Omental fat pad (tissue), 4 donors: Measurements from ENCODE around the gene NOL8. TPM values are rescaled to one million over a fixed set of nuclear protein-coding genes. Genes with fewer than 3 reads are reported as not detected.
A peak's percentile ranks its signal among the peaks of the same experiment; 100 is the strongest.

Source experiments
- ATAC-seq: fragments of 150-250 bp; one replicate; pipeline ENCODE4 v1.9.1; 2016; ENCODE audit warnings: mild to moderate bottlenecking, moderate library complexity; ENCODE audit not compliant: low FRiP score
- DNase-seq: peaks from one replicate; pipeline ENCODE4 v3.0.0-alpha.2; 2019; ENCODE audit warnings: low spot score
- total RNA-seq, 4 donors: library from RNA; depleted of rRNA; stranded (reverse); fragments of >200 nt; gene quantifications; one replicate each; pipeline ENCODE4 v1.1.0, GENCODE V29; 2016
- TF ChIP-seq, protein P1 (sequence below), 3 donors: fragments of 450-650 bp; IDR thresholded peaks; one replicate each; pipeline ENCODE4 v1.5.1; 2016 to 2017; ENCODE audit warnings: antibody characterized with exemption in 3 of 3, mild to moderate bottlenecking in 3 of 3, moderate library complexity in 2 of 3

NOL8 gene
- 10 to 100 TPM; 25.2 to 49.1 (median 34.7) TPM for total RNA-seq

DNA sequence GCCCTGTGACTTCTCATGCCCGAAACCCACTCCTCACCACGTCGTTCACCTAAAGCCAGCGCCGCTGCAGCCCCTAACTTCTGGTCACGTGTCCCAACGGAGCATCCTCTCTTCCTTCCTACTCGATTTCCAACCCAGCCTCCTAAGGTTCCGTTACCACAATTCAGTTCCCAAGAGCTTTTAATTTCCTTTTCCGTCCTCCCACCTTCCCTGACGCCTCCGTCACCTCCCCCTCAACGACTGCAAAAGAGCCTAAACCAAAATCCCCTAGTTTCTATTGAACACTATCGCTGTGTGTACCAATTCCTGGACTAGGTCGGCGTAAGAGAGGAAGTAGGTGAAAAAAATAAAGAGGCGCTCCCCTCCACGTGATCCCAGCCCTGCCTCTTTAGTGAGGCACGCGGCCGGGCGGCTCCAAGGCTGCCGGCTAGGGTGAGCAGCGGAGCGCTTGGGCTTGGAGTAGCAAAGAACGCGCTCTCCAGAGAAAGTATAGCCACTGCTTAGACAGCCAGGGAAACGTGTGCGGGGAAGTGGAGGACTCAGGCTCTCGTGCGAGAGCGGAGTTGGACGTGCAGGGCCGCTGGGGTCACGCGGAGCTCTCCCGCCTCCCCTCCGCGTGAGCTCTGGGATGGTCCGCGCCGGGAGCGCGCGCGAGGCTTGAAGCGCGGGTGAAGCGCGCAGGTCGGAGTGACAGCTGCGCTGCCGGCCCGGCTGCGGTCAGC is at the start of gene NOL8, which contains the start of gene CENPP:
TSS of gene NOL8 (minus strand) at position 82 of the 722 bp plus-strand sequence. CDS start 1,189 bp downstream, outside the sequence.
TSS of gene CENPP (plus strand) at position 685 of the 722 bp plus-strand sequence.
- TF ChIP-seq, protein P1, sequence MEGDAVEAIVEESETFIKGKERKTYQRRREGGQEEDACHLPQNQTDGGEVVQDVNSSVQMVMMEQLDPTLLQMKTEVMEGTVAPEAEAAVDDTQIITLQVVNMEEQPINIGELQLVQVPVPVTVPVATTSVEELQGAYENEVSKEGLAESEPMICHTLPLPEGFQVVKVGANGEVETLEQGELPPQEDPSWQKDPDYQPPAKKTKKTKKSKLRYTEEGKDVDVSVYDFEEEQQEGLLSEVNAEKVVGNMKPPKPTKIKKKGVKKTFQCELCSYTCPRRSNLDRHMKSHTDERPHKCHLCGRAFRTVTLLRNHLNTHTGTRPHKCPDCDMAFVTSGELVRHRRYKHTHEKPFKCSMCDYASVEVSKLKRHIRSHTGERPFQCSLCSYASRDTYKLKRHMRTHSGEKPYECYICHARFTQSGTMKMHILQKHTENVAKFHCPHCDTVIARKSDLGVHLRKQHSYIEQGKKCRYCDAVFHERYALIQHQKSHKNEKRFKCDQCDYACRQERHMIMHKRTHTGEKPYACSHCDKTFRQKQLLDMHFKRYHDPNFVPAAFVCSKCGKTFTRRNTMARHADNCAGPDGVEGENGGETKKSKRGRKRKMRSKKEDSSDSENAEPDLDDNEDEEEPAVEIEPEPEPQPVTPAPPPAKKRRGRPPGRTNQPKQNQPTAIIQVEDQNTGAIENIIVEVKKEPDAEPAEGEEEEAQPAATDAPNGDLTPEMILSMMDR (IDR thresholded peaks at IDR 0.05) = no peak
- ATAC-seq (peak; percentile 97), DNase-seq (peak; percentile 54)

DNA sequence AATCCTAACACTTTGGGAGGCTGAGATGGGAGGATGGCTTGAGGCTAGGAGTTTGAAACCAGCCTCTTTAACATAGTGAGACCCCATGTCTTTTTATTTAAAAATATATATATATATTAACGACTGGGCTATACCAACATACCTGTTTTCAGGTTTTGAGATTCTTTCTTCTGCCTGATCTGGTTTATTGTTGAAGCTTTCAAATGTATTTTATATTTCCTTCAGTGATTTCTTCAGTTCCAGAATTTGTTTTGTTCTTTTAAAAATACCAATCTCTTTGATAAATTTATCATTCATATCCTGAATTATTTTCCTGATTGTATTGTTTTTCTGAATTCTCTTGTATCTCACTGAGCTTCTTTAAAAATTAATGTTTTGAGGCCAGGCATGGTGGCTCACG is 48.0 kb upstream of the NOL8 start:
- no peak for ATAC-seq
- TF ChIP-seq, protein P1 (IDR thresholded peaks at IDR 0.05) = no peak

DNA sequence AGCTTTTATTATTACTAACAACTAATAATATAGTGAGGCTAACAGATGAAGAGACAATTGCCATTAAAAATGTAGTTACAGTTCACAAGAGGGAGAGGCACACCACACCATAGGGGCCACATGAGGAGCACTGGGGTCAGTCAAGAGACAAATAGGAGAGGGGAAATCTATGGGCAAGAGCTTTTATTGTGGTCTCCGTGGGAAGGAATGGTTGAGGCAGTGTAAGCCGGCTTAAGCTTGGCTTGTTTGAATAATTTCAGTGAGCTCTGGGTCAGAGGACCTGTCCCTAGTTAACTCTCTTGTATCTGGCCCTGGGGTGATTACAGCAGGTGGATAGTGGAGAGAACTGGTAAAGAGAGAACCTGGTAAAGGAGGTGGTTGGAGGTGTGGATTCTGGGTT is 43.9 kb upstream of the NOL8 start:
- ATAC-seq = no peak
- no peak for DNase-seq
- TF ChIP-seq, protein P1 (IDR thresholded peaks at IDR 0.05) = no peak

More for the DNA sequence above, 48.0 kb upstream of the NOL8 start:
- no peak for DNase-seq

DNA sequence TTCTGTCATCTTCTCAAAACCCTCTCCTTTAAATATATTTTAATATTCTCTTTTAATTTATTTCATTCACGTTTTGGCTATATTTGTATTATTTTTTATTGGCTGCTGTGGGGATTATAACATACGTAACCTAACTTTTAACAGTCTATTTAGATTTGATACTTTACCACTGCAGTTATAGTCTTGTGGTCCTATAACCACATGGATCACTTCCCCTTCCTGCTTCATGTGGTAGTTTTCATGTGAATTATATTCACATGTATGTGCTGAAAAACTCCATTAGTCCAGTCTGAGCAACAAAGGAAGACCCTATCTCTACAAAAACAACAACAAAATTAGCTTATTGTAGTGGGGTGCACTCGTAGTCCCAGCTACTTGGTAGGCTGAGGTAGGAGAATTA is 34.9 kb upstream of the NOL8 start:
- ATAC-seq = no peak
- TF ChIP-seq, protein P1 (IDR thresholded peaks at IDR 0.05) = no peak
- no peak for DNase-seq

DNA sequence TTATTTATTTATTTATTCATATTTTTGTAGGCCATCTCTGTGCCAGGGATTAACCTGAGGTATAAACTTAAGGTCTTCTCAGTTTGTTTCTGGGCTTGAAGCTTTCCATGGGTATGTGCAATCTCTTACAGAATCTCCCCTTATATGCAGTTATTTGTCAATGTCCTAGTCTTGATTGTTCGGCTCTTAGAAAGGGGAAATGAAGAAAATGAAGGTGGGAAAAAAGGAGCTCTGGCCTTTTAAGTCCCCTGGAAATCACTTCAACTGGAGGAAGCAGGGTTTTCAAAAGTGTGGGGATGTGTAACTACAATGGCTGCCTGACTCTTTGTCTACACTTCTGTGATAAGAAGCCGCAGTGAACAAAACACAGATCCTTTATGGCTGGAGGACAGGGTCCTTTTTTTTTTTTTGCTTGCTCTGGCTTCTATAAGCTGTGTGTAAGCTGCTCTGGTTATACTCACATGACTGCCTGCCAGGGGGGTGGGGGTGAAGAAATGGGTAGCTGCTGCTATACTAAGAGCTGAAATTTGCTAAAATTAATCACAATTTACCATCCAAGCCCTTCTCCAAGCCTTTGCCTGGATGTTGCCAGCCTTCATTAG is 34.3 kb upstream of the NOL8 start:
- TF ChIP-seq, protein P1 (IDR thresholded peaks at IDR 0.05) = no peak
- no peak for DNase-seq
- no peak for ATAC-seq

DNA sequence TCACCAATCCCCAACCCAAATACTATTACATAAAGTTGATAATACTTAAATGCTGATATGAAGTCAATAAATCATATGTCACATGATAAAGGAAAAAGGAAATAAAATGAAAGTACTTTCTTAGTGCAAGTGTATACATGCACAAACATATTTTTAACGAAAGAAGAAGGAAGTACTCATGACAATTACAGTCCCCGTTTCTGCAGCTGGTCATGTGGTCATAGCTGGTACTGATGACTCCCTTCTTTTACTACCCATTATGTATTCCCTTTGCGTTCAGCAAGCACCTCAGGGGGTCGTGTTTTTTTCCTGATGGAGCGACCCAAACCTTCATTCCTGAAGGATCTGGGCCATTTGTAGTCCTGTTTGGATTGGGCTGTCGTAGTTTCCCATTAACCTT is 27.9 kb upstream of the NOL8 start:
- TF ChIP-seq, protein P1 (IDR thresholded peaks at IDR 0.05) = no peak
- DNase-seq (no peak), ATAC-seq (no peak)

DNA sequence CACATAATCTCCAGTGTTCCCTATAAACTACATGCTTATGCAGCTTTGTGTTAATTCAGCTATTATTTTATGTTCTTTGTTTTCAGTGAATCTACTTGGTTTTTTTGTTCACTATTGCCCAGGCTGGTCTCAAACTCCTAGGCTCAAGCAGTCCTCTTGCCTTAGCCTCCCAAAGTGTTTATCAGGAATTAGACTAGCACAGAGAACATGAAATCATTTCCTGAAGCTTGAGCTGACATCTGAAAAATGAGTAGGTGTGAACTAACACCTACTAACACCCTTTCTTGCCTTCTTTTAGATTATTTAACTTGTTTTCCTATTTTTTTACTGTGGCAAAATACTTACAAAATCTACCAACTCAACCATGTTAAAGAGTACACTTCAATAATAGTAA is 25.6 kb upstream of the NOL8 start:
- ATAC-seq (no peak), DNase-seq (no peak)
- TF ChIP-seq, protein P1 (IDR thresholded peaks at IDR 0.05) = no peak
